GM23248 (cell line): ENCODE data around the gene ARMH3. TPM values are rescaled to one million over a fixed set of nuclear protein-coding genes. Genes with fewer than 3 reads are reported as not detected.
A peak's percentile ranks its signal among the peaks of the same experiment; 100 is the strongest.

ENCODE experiments used
- DNase-seq: peaks from one replicate; pipeline ENCODE4 v3.0.0-alpha.2; 2015
- H2AFZ ChIP-seq: fragments of 200-600 bp; sonication (generic); 2 replicates; pipeline ENCODE4 v1.6.1; 2016; ENCODE audit warnings: antibody characterized with exemption
- H3F3A ChIP-seq: fragments of 200-600 bp; sonication (generic); 2 replicates; pipeline ENCODE4 v1.6.1; 2016; ENCODE audit warnings: mild to moderate bottlenecking, antibody characterized with exemption, mixed run types; ENCODE audit not compliant: insufficient read depth
- H3K27ac ChIP-seq: fragments of 200-600 bp; sonication (generic); 2 replicates; pipeline ENCODE4 v1.5.1; 2016; ENCODE audit warnings: mild to moderate bottlenecking
- H3K27me3 ChIP-seq: fragments of 200-600 bp; sonication (generic); replicated peaks from 2 replicates; pipeline ENCODE4 v1.6.1; 2016; ENCODE audit warnings: mild to moderate bottlenecking; ENCODE audit not compliant: insufficient read depth
- H3K36me3 ChIP-seq: fragments of 200-600 bp; sonication (generic); 2 replicates; pipeline ENCODE4 v1.6.1; 2016; ENCODE audit warnings: low read depth, mild to moderate bottlenecking
- H3K4me1 ChIP-seq: fragments of 200-600 bp; sonication (generic); 2 replicates; pipeline ENCODE4 v1.6.1; 2016; ENCODE audit warnings: mild to moderate bottlenecking; ENCODE audit not compliant: insufficient read depth
- H3K4me2 ChIP-seq: fragments of 200-600 bp; sonication (generic); one replicate; pipeline ENCODE4 v1.6.1; 2016; ENCODE audit warnings: mild to moderate bottlenecking; ENCODE audit not compliant: unreplicated experiment
- H3K4me3 ChIP-seq: fragments of 200-600 bp; sonication (generic); 2 replicates; pipeline ENCODE4 v1.5.1; 2016; ENCODE audit warnings: mild to moderate bottlenecking
- H3K79me2 ChIP-seq: fragments of 200-600 bp; sonication (generic); 2 replicates; pipeline ENCODE4 v1.6.1; 2016; ENCODE audit warnings: mild to moderate bottlenecking; ENCODE audit not compliant: insufficient read depth
- H3K9ac ChIP-seq: fragments of 200-600 bp; sonication (generic); 2 replicates; pipeline ENCODE4 v1.6.1; 2016; ENCODE audit warnings: mild to moderate bottlenecking
- H3K9me2 ChIP-seq: fragments of 200-600 bp; sonication (generic); 2 replicates; pipeline ENCODE4 v1.6.1; 2016; ENCODE audit warnings: mixed run types, mild to moderate bottlenecking, moderate library complexity; ENCODE audit not compliant: insufficient read depth
- H3K9me3 ChIP-seq: fragments of 200-600 bp; sonication (generic); one replicate; pipeline ENCODE4 v1.6.1; 2017; ENCODE audit warnings: low read depth
- H4K20me1 ChIP-seq: fragments of 200-600 bp; sonication (generic); 2 replicates; pipeline ENCODE4 v1.6.0; 2016; ENCODE audit not compliant: insufficient read depth
- EZH2 ChIP-seq: fragments of 200-600 bp; sonication (generic); IDR thresholded peaks from 2 replicates; pipeline ENCODE4 v1.6.1; 2018; ENCODE audit warnings: antibody characterized with exemption, mild to moderate bottlenecking; ENCODE audit not compliant: insufficient read depth, poor library complexity, severe bottlenecking
- EZH2phosphoT487 ChIP-seq: fragments of 200-600 bp; sonication (generic); IDR thresholded peaks from 2 replicates; pipeline ENCODE4 v1.6.1; 2018; ENCODE audit warnings: antibody characterized with exemption, moderate library complexity, mild to moderate bottlenecking, low read depth; ENCODE audit not compliant: insufficient read depth
- WGBS, 2 experiments: methylation state at CpG; one replicate each; pipeline ENCODE4 v1.1.6; 2015 to 2017; ENCODE audit warnings: low lambda C conversion rate in 2 of 2, low coverage in 1 of 2; ENCODE audit errors: missing lambda C conversion rate in 2 of 2; 5-methylcytosine and 5-hydroxymethylcytosine counted together
- in situ Hi-C: fragments of 300-500 bp; cut with MboI; formaldehyde crosslinking; loops from 2 replicates; pipeline ENCODE4 v1.15.0; 2020
- polyA plus RNA-seq: library from polyadenylated mRNA; unstranded; fragments of >200 nt; fragmentation: Nextera tagmentation; extraction: Ambion mirVana; gene quantifications from 2 replicates; pipeline ENCODE4 v1.2.1, GENCODE V29; 2016
- total RNA-seq: library from RNA; depleted of rRNA; stranded (reverse); fragments of >200 nt; shearing (Covaris generic); gene quantifications from 2 replicates; pipeline ENCODE4 v1.2.3, GENCODE V29; 2014

The ARMH3 gene
- total and polyA plus RNA-seq, 2 experiments from 2014 or later = 9.0 to 9.5 TPM

DNA sequence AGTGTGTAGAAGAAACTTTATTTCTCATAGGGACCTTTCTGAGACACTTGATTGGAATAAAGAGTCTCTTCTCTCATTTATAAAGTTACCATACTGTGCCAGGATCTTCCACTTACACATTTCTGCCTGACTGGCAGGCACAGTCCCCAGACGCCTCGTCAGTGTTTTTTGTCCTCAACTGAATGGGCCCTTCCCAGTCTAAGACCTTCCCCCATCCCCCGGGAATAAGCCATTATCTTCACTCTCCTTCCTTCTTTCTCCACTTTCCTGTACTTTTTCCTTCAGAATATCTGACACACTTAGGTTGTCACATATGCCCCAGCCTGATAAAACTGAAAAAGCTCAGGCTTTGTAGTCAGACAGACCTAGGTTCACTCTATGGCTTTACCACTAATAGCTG, 177.1 kb downstream of the ARMH3 start:
- Histone ChIP-seq H4K20me1 (no peaks in the 10 kb centered on the region), H3K27ac (peak overlapping the region; percentile 38; the same call in 1 of the 2 replicates), H3K27me3 (no peaks in the 10 kb centered on the region), H2AFZ (no peak overlapping the region), H3K9ac (no peak overlapping the region), H3K4me2 (no peak overlapping the region), H3K4me3 (no peak overlapping the region), H3F3A (peaks cover 9% of the 10 kb centered on the region; the same call in 1 of the 2 replicates), H3K79me2 (0 out of 2 replicates have a peak, but pooled peaks cover 6% of the 10 kb centered on the region), H3K9me3 (no peaks in the 10 kb centered on the region), H3K9me2 (no peaks in the 10 kb centered on the region), H3K4me1 (peaks cover 14% of the 10 kb centered on the region), H3K36me3 (no peaks in the 10 kb centered on the region)
- DNase-seq = no peak
- in situ Hi-C loops = no loop called here
- 82 to 93% methylated on average over 3 of the region's 3 CpGs for WGBS, 2 experiments
- TF ChIP-seq EZH2 (no peak), EZH2phosphoT487 (no peak)

DNA sequence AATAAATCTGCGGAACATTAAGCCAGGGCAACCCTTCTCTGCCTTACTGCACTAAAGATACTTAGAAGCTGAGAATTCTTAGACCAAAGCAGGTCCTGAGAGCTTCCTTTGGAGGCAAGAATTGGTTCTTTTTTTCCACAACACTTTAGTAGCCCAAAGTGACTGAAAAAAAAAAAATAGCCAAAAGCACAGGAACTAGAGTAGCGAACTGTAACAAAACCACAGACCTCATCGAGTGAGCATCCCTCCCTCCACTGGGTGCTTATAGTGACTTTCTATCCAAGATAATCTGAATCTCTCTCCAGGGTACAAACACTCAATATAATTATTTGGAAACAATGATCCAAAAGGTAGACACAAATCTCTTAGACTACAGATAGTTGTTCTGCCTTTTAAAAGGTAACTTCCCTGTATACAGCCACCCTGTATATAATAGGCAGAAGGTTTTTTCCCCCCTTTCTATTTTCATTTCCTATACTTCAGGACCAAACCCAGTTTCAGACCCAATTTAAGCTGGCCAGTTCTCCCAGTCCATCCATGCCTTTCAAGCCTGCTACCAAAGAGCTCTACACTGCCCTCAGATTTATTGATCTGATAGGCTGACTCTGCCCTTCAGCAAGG, 180.8 kb downstream of the ARMH3 start:
- Histone ChIP-seq H3K9me3 (no peaks in the 10 kb centered on the region), H4K20me1 (no peaks in the 10 kb centered on the region), H3K79me2 (no peaks in the 10 kb centered on the region), H3K4me3 (no peak overlapping the region), H3K27ac (no peak overlapping the region), H2AFZ (no peak overlapping the region), H3F3A (peaks cover 7% of the 10 kb centered on the region; the same call in 1 of the 2 replicates), H3K4me1 (peaks cover 13% of the 10 kb centered on the region), H3K9ac (no peak overlapping the region), H3K9me2 (no peaks in the 10 kb centered on the region), H3K4me2 (no peak overlapping the region), H3K27me3 (no peaks in the 10 kb centered on the region), H3K36me3 (no peaks in the 10 kb centered on the region)
- in situ Hi-C loops = no loop called here
- DNase-seq = no peak
- no peak for TF ChIP-seq EZH2phosphoT487
- no peak for TF ChIP-seq EZH2
- WGBS, 2 experiments = 99 to 100% methylated on average over 3 of the region's 3 CpGs

DNA sequence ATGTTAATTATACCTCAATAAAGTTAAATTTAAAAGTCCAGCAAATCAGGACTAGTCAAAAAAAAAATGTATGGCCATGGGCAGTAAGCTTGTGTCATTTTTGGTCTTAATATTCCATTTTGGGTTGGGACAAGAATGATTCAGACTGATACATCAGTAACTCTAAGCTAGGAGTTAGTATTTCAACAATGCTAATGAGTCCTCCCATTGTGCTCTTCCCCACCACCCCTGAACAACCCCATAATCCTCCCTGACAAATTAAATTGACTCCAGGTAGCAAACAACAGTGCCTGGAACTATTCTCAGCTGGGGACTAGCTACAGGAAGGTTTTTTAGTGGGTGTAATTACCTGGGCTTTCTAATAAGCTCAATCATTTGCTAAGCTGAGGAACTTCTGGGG, 181.7 kb downstream of the ARMH3 start:
- TF ChIP-seq EZH2 = no peak
- TF ChIP-seq EZH2phosphoT487 = no peak
- no peaks in the 10 kb centered on the region for H3K27me3 ChIP-seq
- H3K9me3 ChIP-seq = no peaks in the 10 kb centered on the region
- H4K20me1 ChIP-seq = no peaks in the 10 kb centered on the region
- peaks cover 4% of the 10 kb centered on the region for H3K4me1 ChIP-seq
- no peaks in the 10 kb centered on the region for H3K9me2 ChIP-seq
- H3K79me2 ChIP-seq = no peaks in the 10 kb centered on the region
- H3K9ac ChIP-seq = no peak overlapping the region
- no peak overlapping the region for H3K4me2 ChIP-seq
- DNase-seq = no peak
- H3K4me3 ChIP-seq = no peak overlapping the region
- no peak overlapping the region for H2AFZ ChIP-seq
- H3K27ac ChIP-seq = no peak overlapping the region
- in situ Hi-C loops = no loop called here
- no peaks in the 10 kb centered on the region for H3K36me3 ChIP-seq
- no peaks in the 10 kb centered on the region for H3F3A ChIP-seq

- WGBS, 2 experiments = 52 to 58% methylated on average over 1 of the region's 1 CpG
- Histone ChIP-seq H3K9ac (no peak overlapping the region), H3K27ac (no peak overlapping the region), H3K27me3 (no peaks in the 10 kb centered on the region), H3K4me3 (no peak overlapping the region), H3K4me2 (no peak overlapping the region), H3K79me2 (no peaks in the 10 kb centered on the region), H4K20me1 (no peaks in the 10 kb centered on the region), H2AFZ (no peak overlapping the region), H3K9me2 (no peaks in the 10 kb centered on the region), H3K36me3 (no peaks in the 10 kb centered on the region), H3K4me1 (no peaks in the 10 kb centered on the region), H3F3A (no peaks in the 10 kb centered on the region), H3K9me3 (no peaks in the 10 kb centered on the region)
- in situ Hi-C loops = no loop called here
- TF ChIP-seq EZH2 (no peak), EZH2phosphoT487 (no peak)
- no peak for DNase-seq
These were observed 188.0 kb downstream of the ARMH3 start for GRCh38 chr10:101867931-101868330.
